HepG2 (cell line): ENCODE data around the gene HCFC1R1. TPM values are rescaled to one million over a fixed set of nuclear protein-coding genes. Genes with fewer than 3 reads are reported as not detected.
A peak's percentile ranks its signal among the peaks of the same experiment; 100 is the strongest.

Experiments
- CSRNP2 ChIP-seq: sonication (generic); formaldehyde crosslinking; conservative IDR thresholded peaks from 2 replicates; pipeline ENCODE4 v1.8.0; 2022; ENCODE audit warnings: low read depth, missing genetic modification reagents
- DR1 ChIP-seq: sonication (generic); formaldehyde crosslinking; IDR thresholded peaks from 2 replicates; pipeline ENCODE4 v1.8.0; 2021; ENCODE audit warnings: mild to moderate bottlenecking, missing genetic modification reagents, inconsistent platforms
- FLYWCH1 ChIP-seq: sonication (generic); formaldehyde crosslinking; IDR thresholded peaks from 2 replicates; pipeline ENCODE4 v1.8.1; 2023; ENCODE audit warnings: mild to moderate bottlenecking, missing genetic modification reagents
- FOXK1 ChIP-seq: sonication (generic); formaldehyde crosslinking; IDR thresholded peaks from 2 replicates; pipeline ENCODE4 v1.4.0; 2020; ENCODE audit warnings: low read depth, missing genetic modification reagents, borderline replicate concordance
- HOMEZ ChIP-seq: IDR thresholded peaks from 2 replicates; pipeline ENCODE4 v1.6.1; 2016; ENCODE audit warnings: low read depth
- KDM6A ChIP-seq: IDR thresholded peaks from 2 replicates; pipeline ENCODE4 v1.6.1; 2016; ENCODE audit warnings: low read depth
- LRRFIP1 ChIP-seq: sonication (generic); formaldehyde crosslinking; conservative IDR thresholded peaks from 2 replicates; pipeline ENCODE4 v1.4.0; 2020; ENCODE audit warnings: missing genetic modification reagents
- MBNL3 ChIP-seq: fragments of 250-450 bp; sonication (Bioruptor Pico); conservative IDR thresholded peaks from 2 replicates; pipeline ENCODE4 v1.8.0; 2022; ENCODE audit warnings: mild to moderate bottlenecking, inconsistent platforms
- RFXAP ChIP-seq: sonication (generic); formaldehyde crosslinking; IDR thresholded peaks from 2 replicates; pipeline ENCODE4 v1.4.0; 2020; ENCODE audit warnings: missing genetic modification reagents, borderline replicate concordance
- XBP1 ChIP-seq: sonication (generic); formaldehyde crosslinking; IDR thresholded peaks from 2 replicates; pipeline ENCODE4 v1.5.0; 2020; ENCODE audit warnings: missing genetic modification reagents
- ZC3H4 ChIP-seq: sonication (generic); formaldehyde crosslinking; IDR thresholded peaks from 2 replicates; pipeline ENCODE4 v1.4.0; 2020; ENCODE audit warnings: missing genetic modification reagents, borderline replicate concordance
- ZFP90 ChIP-seq: sonication (generic); formaldehyde crosslinking; IDR thresholded peaks from 2 replicates; pipeline ENCODE4 v1.8.0; 2022; ENCODE audit warnings: missing genetic modification reagents, mild to moderate bottlenecking, inconsistent platforms, borderline replicate concordance
- ZFP91 ChIP-seq: sonication (generic); formaldehyde crosslinking; IDR thresholded peaks from 2 replicates; pipeline ENCODE4 v1.9.0; 2022; ENCODE audit warnings: missing genetic modification reagents, mild to moderate bottlenecking, borderline replicate concordance
- ZNF142 ChIP-seq: sonication (generic); formaldehyde crosslinking; IDR thresholded peaks from 2 replicates; pipeline ENCODE4 v1.4.0; 2020; ENCODE audit warnings: missing genetic modification reagents
- polyA plus RNA-seq, 8 experiments: library from polyadenylated mRNA; depleted of rRNA in 3 of 8; stranded (reverse) in 7 of 8; unstranded in 1 of 8; fragments of >200 nt; fragmentation: Illumina TruSeq in 4 of 8; extraction: Trizol in 4 of 8; gene quantifications; 2 replicates each; pipeline versions ENCODE4 v1.2.1 to v1.2.3, GENCODE V29; 2011 to 2016; ENCODE audit warnings: low read depth in 4 of 8, missing spikeins in 1 of 8, mixed read lengths in 1 of 8; ENCODE audit not compliant: insufficient read depth in 1 of 8
- total RNA-seq, 5 experiments: library from RNA; depleted of rRNA; stranded (reverse); fragments of >200 nt; fragmentation: Illumina TruSeq; extraction: Trizol; gene quantifications; 2 replicates each; pipeline ENCODE4 v1.2.3, GENCODE V29; 2016; ENCODE audit warnings: low read depth in 1 of 5

HCFC1R1 gene
- total and polyA plus RNA-seq, 2 of the 13 experiments (the other 11 are each of a cell fraction or from before 2014, with no cell fraction given) = 13.8 to 16.1 TPM

GRCh38 chr16:2980227-2981176, 43.2 kb downstream of the HCFC1R1 start, which contains the start of gene PKMYT1 (continued):
- no peak for TF ChIP-seq ZFP90 (CRISPR knock-in tag)
- no peak for TF ChIP-seq ZC3H4 (CRISPR knock-in tag)
- no peak for TF ChIP-seq FOXK1 (CRISPR knock-in tag)
- TF ChIP-seq XBP1 (CRISPR knock-in tag) = no peak
- TF ChIP-seq ZNF142 (CRISPR knock-in tag) = 0 out of 2 replicates have a peak, but pooled peaks have one; percentile 53
- TF ChIP-seq KDM6A = no peak
- TF ChIP-seq FLYWCH1 (CRISPR knock-in tag) = no peak
- no peak for TF ChIP-seq CSRNP2 (CRISPR knock-in tag)
- TF ChIP-seq DR1 (CRISPR knock-in tag) = peak; percentile 38; the same call in 1 of the 2 replicates
- 0 out of 2 replicates have a peak, but pooled peaks have one; percentile 32 for TF ChIP-seq RFXAP (CRISPR knock-in tag)
- TF ChIP-seq LRRFIP1 = no peak
- TF ChIP-seq ZFP91 (CRISPR knock-in tag) = peak; percentile 64
- TF ChIP-seq HOMEZ (CRISPR knock-in tag) = no peak
- TF ChIP-seq MBNL3 = no peak
